Measurements from ENCODE around the gene HAO2.
"Not testable (repeated sequence)": the region's sequence is repeated elsewhere in the genome, so short reads cannot be mapped to it uniquely, and the experiment has no call there.

Gene HAO2

DNA sequence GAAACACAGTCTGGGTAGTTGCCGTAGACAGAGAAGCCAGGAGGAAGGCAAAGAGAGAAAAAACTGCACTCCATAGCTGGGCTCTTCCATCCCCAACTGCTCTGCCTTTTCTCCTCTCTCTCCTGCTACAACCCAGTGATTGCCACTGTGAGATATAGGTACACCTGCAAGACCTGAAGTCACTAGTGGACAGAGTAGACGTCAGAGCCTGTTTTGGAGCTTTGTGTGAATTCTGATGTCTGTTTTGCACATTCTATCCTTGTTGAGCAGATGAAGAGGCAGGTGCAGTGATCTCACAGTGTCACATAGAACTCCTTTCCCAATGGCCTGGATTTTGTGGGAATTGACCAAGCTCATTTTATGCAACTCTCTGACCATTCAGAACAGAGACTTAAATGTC lies 2.2 kb downstream of the HAO2 start:
- no peak for TF ChIP-seq CTCF (IDR thresholded peaks at IDR 0.05; ENCODE audit: insufficient read depth, missing control alignments)
- FAIRE-seq: no peak

DNA sequence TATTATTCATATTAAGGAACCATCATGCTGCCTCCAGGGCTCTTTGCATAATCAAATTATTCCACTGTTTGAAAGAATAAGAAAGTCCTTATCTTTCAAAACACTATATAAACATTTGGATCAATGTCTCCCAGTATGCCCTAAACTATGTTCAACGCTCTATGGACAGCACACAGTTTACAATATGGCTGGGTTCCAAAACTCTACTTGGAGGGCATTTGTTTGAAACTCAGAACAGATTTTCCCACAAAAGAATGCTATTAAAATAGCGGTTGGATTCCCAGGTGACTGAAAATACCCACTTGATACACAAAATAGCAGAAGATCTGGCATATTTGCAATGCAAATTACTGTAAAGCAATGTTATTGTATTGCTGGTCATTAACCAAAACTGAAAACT lies 3.2 kb downstream of the HAO2 start:
- DNase-seq (ENCODE audit: insufficient read length, low spot score): no peak
- no peak for FAIRE-seq
- TF ChIP-seq CTCF (IDR thresholded peaks at IDR 0.05; ENCODE audit: insufficient read depth, missing control alignments): no peak

More for the DNA sequence above, 2.2 kb downstream of the HAO2 start:
- DNase-seq (ENCODE audit: insufficient read length, low spot score): no peak

DNA sequence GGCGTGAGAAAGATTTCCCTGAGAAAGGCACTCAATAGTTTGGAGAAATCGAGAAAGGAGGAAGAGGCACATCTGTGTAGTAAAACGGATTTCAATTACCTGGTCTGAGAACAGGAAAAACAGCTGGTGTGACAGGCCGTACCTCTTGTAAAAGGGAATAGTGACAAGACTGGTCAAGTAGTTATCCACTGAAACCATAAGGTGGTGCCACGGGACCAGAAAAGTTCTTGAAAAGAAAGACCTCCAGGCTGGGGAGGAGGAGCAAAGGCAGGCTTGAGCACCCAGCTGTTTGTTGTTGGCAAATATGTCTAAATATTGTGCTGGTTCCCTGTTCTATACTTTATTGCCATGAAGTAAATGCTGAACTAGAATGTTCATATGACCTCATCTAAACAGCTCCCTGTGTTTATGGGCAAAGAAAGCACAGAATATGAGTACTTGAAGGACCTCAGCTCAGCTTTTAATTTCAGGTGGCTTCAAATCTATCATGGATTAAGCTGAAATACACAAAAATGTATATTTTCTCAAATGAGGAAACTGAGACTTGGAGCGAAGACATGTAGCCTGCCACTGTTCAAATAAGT lies 4.0 kb downstream of the HAO2 start:
- TF ChIP-seq CTCF (IDR thresholded peaks at IDR 0.05; ENCODE audit: insufficient read depth, missing control alignments): peak; percentile 11
- DNase-seq (ENCODE audit: insufficient read length, low spot score) (no peak), FAIRE-seq (no peak)

DNA sequence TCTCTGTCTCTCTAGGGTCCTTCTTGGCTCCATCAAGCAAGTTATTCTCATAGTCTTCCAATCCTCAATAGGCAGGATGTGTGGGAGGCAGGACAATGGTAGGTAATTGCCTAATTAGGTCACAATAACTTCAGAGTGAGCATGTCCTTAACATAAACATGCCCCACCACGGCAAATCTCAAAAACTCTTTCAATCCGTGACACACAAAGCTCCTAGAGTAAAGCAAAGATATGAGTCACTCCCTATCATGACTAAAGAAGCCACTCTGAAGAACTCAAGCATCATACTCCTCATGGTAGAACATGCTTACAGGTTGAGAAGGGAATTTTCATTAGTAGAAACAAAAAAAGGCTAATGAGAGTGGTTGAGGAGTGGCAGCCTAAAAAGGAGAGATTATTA lies 4.9 kb downstream of the HAO2 start:
- DNase-seq (ENCODE audit: insufficient read length, low spot score): no peak
- TF ChIP-seq CTCF (IDR thresholded peaks at IDR 0.05; ENCODE audit: insufficient read depth, missing control alignments): no peak
- no peak for FAIRE-seq

DNA sequence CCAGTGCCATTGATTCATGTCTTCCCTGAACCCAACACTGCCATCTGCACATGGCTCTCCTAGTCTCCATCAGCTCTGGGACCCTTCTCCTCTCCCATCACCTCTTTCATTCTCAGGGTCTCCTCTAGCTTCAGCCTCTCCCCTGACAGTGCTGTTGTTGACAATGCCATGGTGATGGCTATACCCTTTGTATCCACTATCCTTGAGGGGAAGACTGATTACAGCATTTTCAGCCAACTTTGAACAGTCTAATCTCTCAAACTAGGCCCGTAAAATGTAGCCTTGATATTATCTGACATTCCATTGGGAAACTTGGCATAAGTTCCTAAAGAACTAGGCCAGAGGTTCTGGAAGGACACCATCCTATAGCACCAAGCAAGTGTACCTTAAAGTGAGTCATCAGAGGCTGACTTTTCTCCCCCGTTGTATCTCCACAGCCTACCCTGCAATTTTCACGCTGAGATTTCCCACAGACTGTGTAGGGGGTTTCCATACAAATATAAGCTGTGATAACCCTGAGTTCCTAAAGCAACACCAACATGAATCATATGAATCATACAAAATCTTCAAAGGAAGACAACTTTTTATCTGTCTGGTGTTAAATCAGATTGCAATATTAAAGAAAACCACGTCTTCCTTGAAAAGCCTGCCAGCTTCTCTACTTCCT lies 5.8 kb downstream of the HAO2 start:
- DNase-seq (ENCODE audit: insufficient read length, low spot score) (no peak), FAIRE-seq (no peak)
- TF ChIP-seq CTCF (IDR thresholded peaks at IDR 0.05; ENCODE audit: insufficient read depth, missing control alignments): no peak

- no peak for TF ChIP-seq CTCF (IDR thresholded peaks at IDR 0.05; ENCODE audit: insufficient read depth, missing control alignments)
- DNase-seq (ENCODE audit: insufficient read length, low spot score) (no peak), FAIRE-seq (no peak)
These were observed 6.8 kb downstream of the HAO2 start for GRCh38 chr1:119375366-119375765.

DNA sequence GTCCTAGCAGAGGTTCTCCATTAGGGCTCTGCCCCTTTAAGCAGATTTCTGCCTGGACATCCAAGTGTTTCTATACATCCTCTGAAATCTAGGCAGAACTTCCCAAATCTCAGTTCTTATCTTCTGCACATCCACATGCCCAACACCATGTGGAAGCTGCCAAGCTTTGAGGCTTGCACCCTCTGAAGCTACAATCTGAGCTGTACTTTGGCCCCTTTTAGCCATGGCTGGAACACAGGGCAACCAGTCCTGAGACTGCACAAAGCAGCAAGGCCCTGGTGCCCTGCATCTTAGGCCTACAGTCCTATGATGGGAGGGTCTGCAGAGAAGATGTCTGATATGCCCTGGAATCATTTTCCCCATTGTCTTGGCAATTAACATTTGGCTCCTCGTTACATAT lies 8.0 kb downstream of the HAO2 start:
- TF ChIP-seq CTCF (IDR thresholded peaks at IDR 0.05; ENCODE audit: insufficient read depth, missing control alignments): no peak
- DNase-seq (ENCODE audit: insufficient read length, low spot score) (no peak), FAIRE-seq (no peak)

- not testable (repeated sequence) for FAIRE-seq; DNase-seq (ENCODE audit: insufficient read length, low spot score)
These were observed 9.0 kb downstream of the HAO2 start for GRCh38 chr1:119377594-119377993.

Data from D721Med (cell line).